Left forelimb (tissue), 1 donor: ENCODE data around the gene SEMA7A.

Source experiments
- DNase-seq: peaks from one replicate; pipeline ENCODE4 v3.0.0-alpha.2; 2018; ENCODE audit warnings: low spot score

The SEMA7A gene

DNA sequence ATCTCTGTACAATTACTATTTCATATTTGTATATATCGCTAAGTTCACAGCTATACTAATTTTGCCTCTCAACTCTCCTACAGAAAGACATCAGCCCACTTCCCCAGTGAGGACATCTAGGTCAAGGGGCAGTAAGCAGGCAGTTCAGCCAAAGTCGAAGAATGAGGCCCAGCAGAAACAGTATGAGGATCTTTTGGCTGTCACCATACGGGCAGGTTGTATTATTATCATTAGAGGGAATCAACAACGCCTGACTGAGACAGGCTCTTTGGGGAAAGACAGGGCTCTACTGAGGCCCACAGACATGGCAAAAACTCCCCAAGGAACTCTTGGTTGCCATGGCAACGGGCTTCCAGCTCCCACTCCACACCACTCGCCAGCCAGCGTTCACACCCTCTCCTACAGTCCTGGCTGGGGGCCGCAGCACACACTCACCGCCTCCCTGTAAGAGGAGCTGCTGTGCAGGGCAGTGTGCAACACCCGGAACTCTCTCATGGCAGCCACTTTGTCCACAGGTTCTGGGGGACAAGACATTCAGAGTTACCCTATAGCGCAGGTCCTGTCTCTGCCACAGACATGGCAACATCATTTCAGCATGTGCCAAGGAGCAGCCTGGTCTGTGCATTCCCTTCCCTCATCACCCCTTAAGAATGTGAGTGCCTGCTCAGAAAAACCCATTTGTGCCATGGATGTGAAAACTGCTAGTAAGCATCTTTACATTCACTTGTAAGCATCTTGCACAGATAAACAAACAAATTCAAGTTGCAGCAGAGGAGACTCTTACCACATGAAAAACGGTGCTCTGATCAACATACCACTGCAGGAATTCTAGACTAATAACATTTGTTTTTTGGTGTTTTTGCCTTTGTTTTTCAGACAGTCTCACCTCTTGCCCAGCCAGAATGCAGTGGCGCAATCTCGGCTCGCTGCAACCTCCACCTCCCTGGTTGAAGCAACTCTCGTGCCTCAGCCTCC lies 18.4 kb upstream of the SEMA7A start:
- no peak for DNase-seq

DNA sequence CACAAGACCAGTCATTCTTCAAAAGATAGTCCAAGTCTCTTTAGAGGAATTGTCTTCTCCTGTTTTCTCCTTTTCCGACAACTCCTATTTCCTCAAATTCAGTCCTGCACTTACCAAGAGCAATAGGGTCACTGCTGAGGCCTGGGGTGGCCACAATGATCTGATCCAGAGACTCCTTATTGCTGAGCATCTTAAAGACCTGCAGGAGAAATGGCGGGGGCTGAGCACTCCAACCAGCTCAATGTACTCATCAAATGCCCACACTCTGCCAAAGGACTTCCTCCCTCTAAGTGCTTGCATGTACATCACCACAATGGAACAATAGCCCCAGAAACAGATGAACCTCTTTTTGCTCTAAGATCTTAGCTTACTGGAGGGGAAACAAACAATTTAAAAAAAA lies 17.6 kb upstream of the SEMA7A start:
- DNase-seq: no peak

DNA sequence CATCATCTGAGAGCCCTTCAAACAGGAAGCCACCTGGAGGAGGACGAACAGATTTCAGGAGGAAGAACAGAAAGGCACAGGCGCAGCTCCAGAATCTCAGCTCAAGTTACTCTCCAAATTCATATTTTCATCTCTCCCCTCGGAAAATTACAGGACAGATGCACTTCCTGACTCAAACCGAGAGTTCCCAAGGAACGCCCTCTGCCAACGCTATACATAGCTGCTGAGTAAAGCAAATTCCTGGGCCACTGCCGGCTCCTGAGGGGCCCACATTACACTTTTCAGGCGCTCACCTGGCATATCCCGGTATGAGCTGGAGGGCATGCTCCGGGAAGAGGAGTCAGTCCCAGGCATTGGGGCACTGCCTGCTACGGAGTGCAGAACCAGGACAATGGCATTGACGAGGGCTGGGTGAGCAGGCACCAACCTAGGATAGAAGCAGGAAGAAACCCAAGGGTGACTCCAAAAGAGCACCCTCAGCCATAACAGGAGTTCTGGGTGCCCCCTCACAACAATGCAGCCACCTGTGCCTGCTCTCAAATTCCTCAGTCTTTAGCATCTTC lies 16.0 kb upstream of the SEMA7A start:
- no peak for DNase-seq

DNA sequence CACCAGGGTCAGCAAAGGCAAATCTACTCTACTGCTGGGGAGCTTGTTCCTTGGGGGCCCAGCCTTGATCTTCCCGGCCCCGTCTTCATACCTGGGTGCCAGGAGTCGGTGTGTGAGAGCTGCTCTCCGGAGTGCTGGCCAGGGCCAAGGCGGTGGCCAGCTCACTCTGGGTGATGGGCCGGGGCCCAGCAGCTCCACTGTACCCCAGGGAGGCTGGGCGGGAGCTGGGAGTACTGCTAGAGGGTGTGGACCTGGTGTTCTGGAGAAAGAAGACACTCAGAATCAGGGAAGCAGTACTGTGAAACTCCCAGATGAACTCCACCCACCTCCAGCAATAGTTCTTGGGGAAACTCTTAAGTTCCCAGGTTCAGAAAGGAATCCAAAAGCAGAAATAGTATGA lies 15.3 kb upstream of the SEMA7A start:
- no peak for DNase-seq

DNA sequence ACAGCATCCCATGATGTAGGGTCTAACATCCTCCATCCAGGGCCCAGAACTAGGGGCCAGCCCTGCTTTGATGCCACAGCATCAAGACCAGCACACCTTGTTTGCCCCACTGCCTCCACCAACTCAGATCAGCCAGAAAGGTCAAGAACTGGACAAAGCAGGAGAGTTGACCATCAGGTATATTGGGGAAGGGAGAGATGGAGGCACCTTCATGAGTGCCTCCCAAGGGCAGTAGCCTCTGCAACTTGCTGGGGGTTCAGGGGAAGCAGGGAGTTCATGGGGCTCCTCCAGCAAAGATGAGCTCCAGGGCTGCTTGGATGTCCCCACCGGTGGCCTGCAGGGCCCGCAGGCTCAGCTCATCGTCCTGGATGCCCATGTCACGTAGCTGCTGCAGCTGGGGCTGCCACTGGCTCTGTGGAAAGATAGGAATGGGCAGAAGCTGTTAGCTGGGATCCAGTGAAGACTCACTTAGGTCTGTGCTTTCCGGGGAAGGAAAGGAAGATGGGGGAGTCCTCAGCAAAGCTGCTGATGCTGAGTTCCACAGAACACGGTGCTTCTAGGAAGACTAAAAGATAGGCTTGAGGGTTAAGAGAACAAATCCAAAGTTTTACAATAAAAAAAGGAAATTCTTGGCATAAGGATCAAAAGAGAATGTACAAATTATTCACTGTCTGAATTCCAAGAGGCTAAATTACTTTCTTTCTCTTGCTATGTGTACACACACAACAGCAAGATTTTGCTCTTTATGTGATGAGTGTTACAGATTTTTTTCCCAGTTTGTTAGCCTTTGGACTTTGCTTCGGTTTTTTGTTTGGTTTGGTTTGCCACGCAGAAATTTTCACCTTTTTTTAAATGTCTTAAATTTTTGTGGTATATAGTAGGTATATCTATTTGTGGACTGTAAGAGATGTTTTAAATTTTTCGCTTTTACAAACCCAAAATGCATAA lies 12.3 kb upstream of the SEMA7A start:
- DNase-seq: no peak

DNA sequence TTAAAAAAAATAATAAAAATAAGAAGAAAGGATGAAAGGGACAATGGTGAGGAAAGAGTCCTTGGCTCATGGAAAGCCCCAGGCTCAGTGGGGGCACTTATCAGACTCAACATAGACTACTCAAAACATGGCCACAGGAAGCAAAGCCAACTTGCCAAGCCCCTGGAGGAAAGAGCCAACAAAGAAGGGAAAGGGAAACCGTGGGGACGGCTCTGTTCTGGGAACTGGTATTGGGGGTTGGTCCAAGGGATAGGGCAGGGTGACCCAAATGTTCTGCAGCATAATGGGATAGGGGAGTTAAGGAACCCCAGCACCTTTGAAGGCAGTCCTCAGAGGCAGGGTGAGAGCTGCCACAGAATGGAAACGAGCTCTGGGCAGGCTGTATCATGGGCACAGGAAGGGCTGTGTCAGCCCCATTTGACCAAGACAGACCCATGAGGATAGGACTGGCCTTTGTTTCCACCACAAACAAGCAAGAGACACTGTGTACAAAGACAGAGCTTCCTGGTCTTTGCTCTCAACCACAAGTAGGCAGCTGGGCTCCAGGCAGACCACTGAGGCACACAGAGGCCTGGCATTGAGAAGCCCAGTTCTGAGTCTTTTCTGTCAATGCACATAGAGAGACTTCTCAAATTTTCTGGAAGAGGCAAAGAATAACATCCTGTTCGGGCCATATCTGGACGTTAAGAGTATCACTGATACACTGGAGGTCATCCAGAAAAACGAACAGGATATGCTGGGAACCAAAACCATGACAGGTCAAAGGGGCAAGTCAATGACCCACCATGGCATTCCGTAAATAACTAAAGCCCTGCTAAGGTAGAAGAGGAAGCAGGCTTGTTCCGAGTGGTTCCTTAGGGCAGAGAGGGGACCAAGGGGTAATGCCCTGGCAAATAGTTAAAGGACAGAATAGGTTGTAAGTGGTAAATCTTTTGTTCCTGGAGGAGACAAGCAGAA lies 10.6 kb upstream of the SEMA7A start:
- no peak for DNase-seq

DNA sequence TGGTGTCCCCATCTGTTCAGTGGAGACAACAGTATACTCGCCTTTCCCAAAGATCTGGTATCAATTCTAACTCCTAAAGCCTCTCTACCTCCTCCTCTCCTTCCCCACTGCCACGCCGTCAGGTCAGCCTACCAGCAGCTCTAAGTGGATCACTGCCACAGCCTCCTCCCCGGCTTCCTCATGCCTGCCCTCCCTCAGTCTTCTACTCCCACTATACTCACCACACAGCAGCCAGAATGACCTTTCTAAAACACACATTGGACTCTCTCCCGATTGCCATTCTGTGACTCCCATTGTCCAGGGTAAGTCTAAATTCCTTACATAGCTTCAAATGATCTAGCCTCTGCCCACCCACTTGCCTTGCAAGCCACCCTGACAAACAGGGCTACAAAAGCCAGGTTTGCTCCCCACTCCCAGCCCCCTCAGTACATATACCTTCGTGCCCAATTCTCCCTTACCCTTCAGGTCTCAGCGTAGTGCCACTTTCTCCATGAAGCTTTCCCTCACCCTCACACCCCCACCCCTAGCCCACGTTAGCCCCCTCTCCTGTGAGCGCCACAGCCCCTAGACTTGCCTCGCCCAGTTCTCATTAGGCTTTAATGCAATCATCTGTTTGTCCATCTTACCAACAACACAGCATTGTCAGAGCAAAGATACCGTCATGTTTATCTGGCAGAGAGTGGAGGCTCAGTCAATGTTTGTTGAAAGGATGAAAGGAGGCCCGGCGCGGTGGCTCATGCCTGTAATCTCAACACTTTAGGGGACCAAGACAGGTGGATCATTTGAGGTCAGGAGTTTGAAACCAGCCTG lies 9.5 kb upstream of the SEMA7A start:
- DNase-seq: no peak

DNA sequence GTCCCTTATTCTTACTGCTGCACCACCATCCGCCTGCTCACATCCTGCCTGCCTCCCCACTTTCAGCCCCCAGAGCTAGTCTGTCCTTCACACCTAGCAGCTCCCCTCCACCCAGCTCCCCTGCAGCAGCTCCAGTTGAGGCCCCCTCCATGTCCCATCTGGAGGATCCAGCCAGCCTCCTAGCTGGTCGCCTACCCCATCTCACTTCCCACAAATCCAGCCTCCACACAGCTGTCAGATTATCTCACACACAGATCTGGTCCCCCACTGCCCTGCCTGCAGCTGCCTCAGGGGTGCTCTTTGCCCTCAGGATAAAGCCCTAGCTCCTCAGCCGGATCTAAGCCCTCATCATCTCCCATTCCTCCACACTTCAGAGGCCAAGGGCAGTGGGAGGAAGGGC lies 8.8 kb upstream of the SEMA7A start:
- DNase-seq: no peak

DNA sequence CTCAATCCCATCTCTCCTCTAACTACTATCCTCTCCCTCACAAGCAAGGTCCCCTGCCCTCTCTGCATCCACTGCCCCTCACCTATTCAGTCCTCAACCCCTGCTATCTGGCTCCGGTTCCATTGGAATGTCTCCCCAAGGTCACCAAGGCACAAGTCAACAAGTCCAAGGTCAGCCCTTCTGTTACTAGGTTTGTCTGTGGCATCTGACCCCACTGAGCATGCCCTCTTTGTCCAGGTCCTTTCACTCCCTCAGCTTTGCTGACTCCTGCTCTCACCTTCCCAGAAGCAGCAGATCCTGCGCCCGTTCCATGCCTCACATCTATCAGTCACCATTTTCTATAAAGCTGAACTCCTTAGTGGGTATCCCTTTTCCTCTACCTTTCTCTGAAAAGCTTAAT lies 8.3 kb upstream of the SEMA7A start:
- DNase-seq: no peak

DNA sequence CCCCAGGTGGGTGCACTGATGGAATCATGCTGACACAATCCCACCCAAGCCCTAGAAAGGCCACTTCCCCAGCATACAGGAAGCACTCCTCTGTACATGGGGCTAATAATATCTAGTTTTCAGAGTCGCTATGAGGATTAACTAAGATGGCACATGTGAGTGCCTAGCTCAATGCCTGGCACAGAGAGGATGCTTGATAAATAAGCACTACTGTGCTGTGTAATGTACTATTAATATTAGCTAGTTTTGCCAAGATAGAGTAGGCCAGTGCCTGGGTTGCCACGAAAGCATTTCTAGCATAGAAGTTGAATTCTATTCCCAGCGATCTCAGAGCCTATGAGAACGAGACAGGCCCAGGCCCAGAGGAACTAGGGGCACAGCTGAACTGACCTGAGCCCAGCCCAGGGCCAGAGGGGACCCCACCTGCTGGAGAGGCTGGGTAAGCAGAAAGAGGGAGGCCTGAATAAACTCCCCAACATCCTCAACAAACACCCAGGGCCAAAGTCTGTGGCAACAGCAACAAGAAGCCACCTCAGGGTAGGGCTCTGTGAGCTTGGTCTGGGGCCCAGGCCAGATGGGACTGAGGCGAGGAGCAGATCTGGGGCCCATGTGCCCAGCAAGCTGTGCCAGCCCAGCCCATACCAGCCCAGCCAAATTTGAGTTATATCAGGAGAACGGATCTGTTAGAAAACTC lies 7.6 kb upstream of the SEMA7A start:
- no peak for DNase-seq

DNA sequence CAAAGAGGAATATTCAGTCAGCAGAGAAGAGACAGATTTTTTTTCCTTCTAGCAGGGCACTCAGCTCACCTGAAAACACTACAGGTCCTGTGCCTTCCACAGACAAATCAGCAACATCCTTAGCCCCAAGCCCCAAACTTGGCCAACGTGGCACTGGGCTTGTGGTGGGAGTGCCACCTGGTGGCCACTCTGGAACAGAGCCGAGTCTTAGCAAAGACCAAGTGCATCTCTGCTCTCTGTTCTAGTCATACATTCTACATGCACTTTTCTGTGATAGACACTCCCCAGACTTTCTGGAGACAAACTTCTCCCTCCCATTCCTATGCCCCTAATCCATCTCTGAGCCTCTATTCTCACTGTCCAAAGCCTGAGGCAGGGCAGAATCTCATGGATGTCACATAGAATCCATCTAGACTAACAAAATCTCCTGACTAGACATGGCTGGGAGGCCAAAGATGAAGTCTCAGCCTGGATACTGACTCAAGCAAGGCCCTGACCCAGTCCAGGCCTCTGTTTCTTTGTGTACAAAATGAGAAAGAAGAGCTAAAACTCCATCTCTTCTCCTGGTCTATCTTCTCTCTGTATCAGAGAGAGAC lies 5.1 kb upstream of the SEMA7A start:
- DNase-seq: peak; percentile 83

DNA sequence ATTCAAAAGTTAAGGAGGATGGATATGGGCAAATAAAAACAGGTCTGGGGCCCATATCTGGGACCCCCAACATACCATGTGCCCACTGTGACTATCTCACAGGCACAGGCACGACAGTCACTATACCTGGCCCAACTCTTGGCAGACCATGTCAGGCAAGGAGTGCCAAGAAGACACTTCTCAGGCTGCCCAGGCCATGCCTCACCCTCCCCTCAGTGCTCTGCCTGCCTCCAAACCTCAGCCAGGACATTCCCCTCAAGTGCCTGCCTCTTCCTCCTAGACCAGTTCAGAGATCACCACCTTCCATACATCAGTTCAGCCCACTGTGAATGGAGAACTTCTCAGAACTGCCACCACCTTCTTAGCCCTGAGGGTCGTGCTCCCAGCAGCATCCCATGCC lies 4.4 kb upstream of the SEMA7A start:
- DNase-seq: no peak

DNA sequence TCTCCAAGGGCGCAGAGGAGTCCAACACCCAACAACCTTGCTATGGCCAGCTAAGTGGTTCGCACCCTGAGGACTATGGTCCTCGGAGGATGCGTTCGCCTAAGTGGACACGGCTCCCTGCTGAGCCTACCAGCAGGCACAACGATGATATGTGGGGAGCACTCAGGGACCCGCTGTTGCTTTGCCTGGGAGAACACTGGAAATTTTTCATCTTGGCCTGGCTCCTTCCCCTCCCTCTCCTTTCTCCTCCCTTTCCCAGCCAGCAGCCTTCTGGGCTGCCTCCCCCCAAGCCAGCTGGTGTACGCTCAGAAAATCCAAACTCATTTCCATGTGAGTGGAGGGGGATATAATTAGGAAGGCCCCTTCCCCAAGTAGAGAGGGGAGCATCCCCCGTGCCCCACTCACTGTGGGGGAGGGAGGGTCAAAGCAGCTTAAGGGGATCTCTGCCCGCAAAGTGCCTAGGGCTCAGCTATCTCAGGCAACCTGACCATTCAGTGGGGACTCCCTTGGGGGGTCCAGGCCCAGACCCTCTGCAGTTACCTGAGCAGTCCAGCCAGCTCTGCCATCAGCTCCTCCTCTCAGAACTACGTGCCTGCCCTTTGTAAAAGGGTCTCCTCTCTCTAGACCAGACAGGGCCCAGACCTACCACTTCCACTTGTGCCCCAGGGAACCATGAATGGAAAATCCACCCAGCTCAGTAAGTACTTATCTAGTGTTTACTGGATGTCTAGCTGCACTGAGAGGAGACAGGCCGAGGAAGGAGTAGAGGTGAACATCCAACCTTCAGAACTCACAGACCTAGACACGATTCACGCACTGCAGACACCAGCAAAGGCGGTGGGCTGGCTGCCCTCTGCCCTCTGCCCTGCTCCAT lies 742 bp upstream of the SEMA7A start:
- no peak for DNase-seq

DNA sequence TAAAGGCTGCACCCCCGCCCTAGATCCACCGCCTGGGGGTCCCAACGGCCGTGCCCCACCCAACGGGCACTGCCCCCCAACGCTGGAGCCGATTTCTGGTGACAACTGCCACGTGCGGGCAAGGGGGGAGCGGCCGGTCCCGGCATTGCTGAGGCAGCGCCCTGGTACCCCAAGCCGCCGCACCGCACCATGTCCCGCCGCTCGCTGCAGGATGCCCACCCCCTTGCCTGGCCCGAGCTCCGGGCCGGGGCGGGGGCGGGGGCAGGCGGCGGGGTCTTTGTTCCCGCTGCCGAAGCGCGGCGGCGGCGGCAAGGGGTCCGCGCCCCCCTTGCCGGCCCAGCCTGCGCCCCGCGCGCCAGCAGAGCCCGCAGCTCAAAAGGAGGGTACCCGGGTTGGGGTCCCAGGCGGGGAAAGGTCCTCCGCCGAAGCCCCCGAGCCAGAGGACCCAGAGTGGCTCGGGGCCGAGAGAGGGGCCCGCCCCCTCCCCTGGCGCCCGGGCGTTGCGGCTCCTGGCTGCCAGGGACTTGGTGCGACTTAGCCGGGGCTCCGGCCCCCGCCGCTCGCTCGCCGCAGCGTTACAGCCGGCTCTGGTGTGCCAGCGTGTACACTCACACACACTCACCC lies 678 bp downstream of the SEMA7A start:
- DNase-seq: no peak

DNA sequence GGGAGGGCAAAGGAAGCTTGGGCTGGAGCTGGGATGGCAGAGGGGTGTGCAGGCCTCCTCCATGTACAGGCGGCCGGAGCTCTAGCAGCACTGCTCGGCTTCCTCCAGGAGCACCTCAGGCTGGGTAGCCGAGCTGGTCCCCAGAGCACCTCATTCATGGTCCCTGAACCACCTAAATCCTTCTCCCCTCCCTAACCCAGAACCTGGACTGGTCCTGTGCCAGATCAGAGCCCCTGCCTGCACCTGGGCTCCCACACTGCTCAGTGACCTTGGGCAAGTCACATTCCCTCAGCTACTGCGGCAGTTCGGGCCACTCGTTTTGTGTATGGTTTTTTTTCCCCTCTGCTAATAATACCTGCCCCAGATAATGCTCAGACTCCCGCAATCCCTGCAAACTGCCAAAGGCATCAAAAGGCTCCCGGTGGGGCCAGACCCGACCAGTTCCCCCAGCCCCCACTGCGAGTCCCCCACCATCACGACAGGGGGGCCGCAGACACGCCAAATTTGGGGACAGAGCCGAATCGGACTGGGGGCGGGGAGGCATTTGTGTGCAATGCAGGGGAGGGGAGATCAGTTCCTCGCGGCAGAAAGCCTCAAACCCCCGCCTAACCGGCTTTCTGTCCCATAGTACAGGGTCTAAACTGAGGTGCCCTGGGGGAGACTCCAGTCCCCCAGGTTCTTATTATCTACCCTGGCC lies 1.3 kb downstream of the SEMA7A start:
- DNase-seq: no peak

DNA sequence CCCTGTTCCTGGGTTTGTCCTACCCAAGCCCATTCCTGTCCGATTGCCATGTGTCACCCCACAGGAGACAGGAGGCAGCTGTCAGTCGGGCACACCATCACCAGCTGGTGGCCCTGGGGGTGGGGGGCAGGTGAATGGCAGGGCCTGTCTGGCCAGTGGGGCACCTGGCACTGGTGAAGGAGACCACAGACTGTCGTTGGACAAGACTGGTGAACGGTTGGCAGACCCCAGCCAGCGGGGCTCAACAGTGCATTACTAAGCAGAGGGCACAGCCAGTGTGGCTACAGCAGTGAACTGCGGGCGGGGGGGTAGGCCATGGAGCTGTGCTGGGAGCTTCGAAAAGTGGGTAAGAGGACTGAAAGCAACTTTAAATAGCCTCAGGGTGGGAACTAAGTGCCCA lies 2.1 kb downstream of the SEMA7A start:
- DNase-seq: no peak

DNA sequence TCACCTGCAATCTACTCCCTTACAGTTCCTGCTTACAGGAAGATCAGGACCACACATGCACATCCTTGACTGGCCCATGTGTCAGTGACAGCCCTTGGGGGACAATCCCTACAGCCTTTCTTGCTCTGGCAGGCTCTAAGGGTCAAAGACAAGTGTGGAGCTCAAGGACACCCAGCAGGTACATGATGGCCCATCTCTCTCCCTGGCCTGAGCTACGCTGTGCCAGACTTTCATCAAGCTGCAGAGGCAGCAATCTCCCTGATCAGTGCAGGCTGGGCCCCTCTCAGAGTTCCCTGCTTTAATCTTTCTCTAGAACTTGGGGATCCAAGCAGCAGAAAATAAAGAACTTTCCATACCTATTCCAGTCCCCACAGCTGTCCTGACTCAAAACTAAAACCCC lies 2.6 kb downstream of the SEMA7A start:
- no peak for DNase-seq
